Chondrocyte (in vitro differentiated cells): ENCODE measurements around the gene C1QTNF8. TPM values are rescaled to one million over a fixed set of nuclear protein-coding genes. Genes with fewer than 3 reads are reported as not detected.

ENCODE experiments used
- DNase-seq: peaks from one replicate; pipeline ENCODE4 v3.0.0; 2021; ENCODE audit warnings: mixed read lengths, low spot score
- H3K27ac Mint-ChIP-seq: one replicate; pipeline ENCODE4 v1.8.0; 2021; ENCODE audit warnings: mild to moderate bottlenecking, moderate library complexity, mixed read lengths; ENCODE audit not compliant: unreplicated experiment
- H3K27me3 Mint-ChIP-seq: 2 replicates; pipeline ENCODE4 v1.8.0; 2021; ENCODE audit warnings: low read depth, mixed read lengths
- H3K36me3 Mint-ChIP-seq: 2 replicates; pipeline ENCODE4 v1.8.0; 2021; ENCODE audit warnings: low read depth, mixed read lengths
- H3K4me1 Mint-ChIP-seq: 2 replicates; pipeline ENCODE4 v1.8.0; 2021; ENCODE audit warnings: low read depth, mild to moderate bottlenecking, mixed read lengths
- H3K4me3 Mint-ChIP-seq: one replicate; pipeline ENCODE4 v1.8.0; 2021; ENCODE audit warnings: mild to moderate bottlenecking, moderate library complexity, mixed read lengths; ENCODE audit not compliant: unreplicated experiment
- H3K9me3 Mint-ChIP-seq: 2 replicates; pipeline ENCODE4 v1.8.0; 2021; ENCODE audit warnings: low read depth, mixed read lengths
- total RNA-seq: library from RNA; stranded (reverse); gene quantifications from 3 replicates; pipeline ENCODE4 v1.2.1, GENCODE V29; 2021
- TF ChIP-seq, protein P1 (sequence below): fragments of 200-600 bp; sonication (generic); IDR thresholded peaks from 2 replicates; pipeline ENCODE4 v1.5.0; 2021; ENCODE audit warnings: antibody characterized with exemption, mild to moderate bottlenecking, moderate library complexity

Gene C1QTNF8
- total RNA-seq, 1 donor from 2014 or later = not detected

GRCh38 chr16:1062895-1063294, 33.1 kb downstream of the C1QTNF8 start:
- Mint-ChIP-seq H3K27ac (no peak overlapping the region), H3K4me3 (no peak overlapping the region), H3K27me3 (peaks cover 22% of the 10 kb centered on the region), H3K9me3 (peaks cover 5% of the 10 kb centered on the region), H3K4me1 (no peaks in the 10 kb centered on the region), H3K36me3 (peaks cover 3% of the 10 kb centered on the region)
- TF ChIP-seq, protein P1, sequence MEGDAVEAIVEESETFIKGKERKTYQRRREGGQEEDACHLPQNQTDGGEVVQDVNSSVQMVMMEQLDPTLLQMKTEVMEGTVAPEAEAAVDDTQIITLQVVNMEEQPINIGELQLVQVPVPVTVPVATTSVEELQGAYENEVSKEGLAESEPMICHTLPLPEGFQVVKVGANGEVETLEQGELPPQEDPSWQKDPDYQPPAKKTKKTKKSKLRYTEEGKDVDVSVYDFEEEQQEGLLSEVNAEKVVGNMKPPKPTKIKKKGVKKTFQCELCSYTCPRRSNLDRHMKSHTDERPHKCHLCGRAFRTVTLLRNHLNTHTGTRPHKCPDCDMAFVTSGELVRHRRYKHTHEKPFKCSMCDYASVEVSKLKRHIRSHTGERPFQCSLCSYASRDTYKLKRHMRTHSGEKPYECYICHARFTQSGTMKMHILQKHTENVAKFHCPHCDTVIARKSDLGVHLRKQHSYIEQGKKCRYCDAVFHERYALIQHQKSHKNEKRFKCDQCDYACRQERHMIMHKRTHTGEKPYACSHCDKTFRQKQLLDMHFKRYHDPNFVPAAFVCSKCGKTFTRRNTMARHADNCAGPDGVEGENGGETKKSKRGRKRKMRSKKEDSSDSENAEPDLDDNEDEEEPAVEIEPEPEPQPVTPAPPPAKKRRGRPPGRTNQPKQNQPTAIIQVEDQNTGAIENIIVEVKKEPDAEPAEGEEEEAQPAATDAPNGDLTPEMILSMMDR = no peak
- DNase-seq = no peak

DNA sequence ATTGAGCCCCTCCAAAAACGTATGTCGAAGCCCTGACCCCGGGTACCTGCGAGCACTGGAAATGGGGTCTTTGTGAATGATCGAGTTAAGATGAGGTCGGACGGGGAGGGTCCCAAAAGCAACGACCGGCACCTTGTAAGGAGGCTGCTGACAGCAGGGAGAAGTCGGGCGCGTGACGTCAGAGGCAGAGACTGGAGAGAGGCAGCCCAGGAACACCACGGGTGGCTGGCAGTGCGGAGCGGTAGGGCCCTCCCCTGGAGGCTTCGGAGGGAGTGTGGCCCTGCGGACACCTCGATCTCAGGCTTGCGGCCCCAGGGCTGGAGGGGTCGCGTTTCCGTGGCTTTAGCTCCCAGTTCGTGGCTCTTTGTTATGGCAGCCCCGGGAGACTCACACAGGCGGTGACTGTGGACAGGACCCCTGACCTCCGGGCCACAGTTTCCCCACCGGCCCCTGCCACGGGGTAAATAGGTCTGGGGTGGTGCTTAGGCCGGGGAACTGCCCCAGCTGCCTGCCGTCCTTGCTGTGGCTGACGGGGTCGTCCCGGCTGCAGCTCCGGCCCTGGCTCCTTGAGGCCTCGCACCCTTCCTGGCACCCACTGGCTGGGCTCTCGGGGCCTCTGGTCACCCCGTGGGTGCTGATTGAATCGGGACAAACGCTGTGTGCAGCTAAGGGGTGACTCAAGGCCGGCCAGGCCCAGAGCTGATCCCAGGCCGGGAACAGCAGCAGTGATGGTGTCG, 34.1 kb downstream of the C1QTNF8 start:
- Mint-ChIP-seq H3K4me3 (no peak overlapping the region), H3K27me3 (peaks cover 16% of the 10 kb centered on the region), H3K27ac (no peak overlapping the region), H3K36me3 (peaks cover 3% of the 10 kb centered on the region), H3K9me3 (peaks cover 5% of the 10 kb centered on the region), H3K4me1 (no peaks in the 10 kb centered on the region)
- DNase-seq = no peak
- TF ChIP-seq, protein P1 = no peak

DNA sequence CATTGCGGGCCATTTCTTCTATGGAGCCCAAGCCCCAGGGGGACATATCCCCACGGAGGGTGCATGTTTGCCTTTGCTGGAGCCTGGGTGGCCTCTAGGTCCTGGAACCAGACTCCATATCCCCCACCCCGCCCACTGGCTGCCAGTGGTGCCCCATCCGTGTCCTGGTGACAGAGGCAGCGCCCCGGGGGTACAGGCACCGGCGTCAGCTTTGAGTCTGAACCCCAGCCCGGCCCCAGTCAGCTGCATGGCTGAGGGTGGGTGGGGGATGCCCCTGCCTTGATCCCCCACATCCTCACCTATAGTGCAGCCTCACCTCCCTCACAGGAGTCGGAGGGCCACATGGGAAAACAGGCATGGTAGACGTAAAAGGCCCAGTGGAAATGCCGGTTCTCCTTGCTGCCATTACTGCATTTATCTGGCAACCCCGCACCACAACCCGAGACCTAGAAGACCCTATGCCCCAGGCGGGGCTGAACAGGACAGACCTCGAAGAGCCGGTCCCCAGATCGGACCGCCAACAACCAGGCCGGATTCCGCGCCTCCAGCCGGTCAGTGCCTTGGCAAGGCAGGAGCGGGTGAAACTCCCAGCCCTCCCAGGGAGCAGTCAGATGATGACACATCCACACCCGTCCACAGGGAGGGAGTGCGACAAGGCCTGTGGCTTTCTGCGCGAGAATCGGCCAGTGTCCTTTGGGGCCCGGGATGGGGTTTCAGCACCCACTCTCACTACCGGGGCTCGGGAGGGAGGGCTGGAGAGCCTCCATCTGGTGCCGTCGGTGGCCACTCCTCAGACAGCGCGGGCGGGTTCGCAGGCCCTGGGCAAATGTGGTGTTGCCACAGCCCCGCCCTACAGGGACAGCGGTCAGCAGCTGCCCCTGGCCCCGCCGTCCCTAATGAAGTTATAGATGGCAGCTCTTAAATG, 35.4 kb downstream of the C1QTNF8 start:
- peaks cover 5% of the 10 kb centered on the region for H3K9me3 Mint-ChIP-seq
- H3K27me3 Mint-ChIP-seq = peaks cover 13% of the 10 kb centered on the region
- no peak overlapping the region for H3K4me3 Mint-ChIP-seq
- DNase-seq = no peak
- H3K4me1 Mint-ChIP-seq = no peaks in the 10 kb centered on the region
- TF ChIP-seq, protein P1 = no peak
- H3K36me3 Mint-ChIP-seq = peaks cover 3% of the 10 kb centered on the region
- H3K27ac Mint-ChIP-seq = no peak overlapping the region

DNA sequence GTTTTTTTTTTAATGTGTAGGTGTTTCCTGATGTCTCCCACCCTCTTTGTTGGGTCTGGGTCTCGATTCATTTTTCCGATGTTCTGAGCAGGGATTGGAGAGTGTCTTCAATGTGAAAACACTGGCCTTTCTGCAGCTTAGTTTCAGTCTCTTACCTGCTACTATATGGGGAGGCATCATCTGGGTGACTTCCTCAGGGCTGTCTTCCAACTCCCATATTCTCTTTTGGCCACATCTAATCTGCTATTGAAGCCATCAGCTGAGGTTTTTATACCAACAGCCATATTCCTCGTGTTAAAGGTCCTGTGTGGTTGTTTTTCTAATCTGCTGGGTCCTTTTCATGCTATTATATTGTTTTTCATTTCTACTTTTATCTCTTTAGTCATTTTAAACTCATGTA, 36.7 kb downstream of the C1QTNF8 start:
- Mint-ChIP-seq H3K27ac (no peak overlapping the region), H3K36me3 (peaks cover 3% of the 10 kb centered on the region), H3K9me3 (peaks cover 5% of the 10 kb centered on the region), H3K27me3 (peaks cover 7% of the 10 kb centered on the region), H3K4me3 (no peak overlapping the region), H3K4me1 (no peaks in the 10 kb centered on the region)
- TF ChIP-seq, protein P1 = no peak
- no peak for DNase-seq

- Mint-ChIP-seq H3K9me3 (peaks cover 5% of the 10 kb centered on the region), H3K27me3 (peaks cover 1% of the 10 kb centered on the region), H3K27ac (no peak overlapping the region), H3K4me1 (no peaks in the 10 kb centered on the region), H3K4me3 (no peak overlapping the region), H3K36me3 (peaks cover 3% of the 10 kb centered on the region)
- TF ChIP-seq, protein P1 = no peak
- no peak for DNase-seq
Observed at GRCh38 chr16:1058216-1058615, 37.8 kb downstream of the C1QTNF8 start.
